OCI-LY3 (cell line): ENCODE results near the gene OR2AK2.

Experiments used
- EZH2phosphoT487 ChIP-seq: fragments of 200-600 bp; shearing (Covaris generic); IDR thresholded peaks from 2 replicates; pipeline ENCODE4 v1.6.1; 2018; ENCODE audit warnings: antibody characterized with exemption, mixed run types, low read depth
- TF ChIP-seq, protein P1 (sequence below): fragments of 200-600, 300-600 bp; sonication (generic); IDR thresholded peaks from 2 replicates; pipeline ENCODE4 v1.5.1; 2014; ENCODE audit warnings: antibody characterized with exemption, low read length, low read depth

GRCh38 chr1:247966532-247967204 lies 1.6 kb downstream of the OR2AK2 start:
- TF ChIP-seq, protein P1, sequence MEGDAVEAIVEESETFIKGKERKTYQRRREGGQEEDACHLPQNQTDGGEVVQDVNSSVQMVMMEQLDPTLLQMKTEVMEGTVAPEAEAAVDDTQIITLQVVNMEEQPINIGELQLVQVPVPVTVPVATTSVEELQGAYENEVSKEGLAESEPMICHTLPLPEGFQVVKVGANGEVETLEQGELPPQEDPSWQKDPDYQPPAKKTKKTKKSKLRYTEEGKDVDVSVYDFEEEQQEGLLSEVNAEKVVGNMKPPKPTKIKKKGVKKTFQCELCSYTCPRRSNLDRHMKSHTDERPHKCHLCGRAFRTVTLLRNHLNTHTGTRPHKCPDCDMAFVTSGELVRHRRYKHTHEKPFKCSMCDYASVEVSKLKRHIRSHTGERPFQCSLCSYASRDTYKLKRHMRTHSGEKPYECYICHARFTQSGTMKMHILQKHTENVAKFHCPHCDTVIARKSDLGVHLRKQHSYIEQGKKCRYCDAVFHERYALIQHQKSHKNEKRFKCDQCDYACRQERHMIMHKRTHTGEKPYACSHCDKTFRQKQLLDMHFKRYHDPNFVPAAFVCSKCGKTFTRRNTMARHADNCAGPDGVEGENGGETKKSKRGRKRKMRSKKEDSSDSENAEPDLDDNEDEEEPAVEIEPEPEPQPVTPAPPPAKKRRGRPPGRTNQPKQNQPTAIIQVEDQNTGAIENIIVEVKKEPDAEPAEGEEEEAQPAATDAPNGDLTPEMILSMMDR: no peak
- TF ChIP-seq EZH2phosphoT487: no peak
